IPS-20b (cell line): ENCODE measurements around the gene CARMIL1.

Experiments
- H3K27ac ChIP-seq: one replicate; pipeline ENCODE4 v1.5.1; 2013; ENCODE audit warnings: low read length
- H3K27me3 ChIP-seq: 2 replicates; pipeline ENCODE4 v1.6.1; 2013; ENCODE audit warnings: mild to moderate bottlenecking, low read length, inconsistent platforms; ENCODE audit not compliant: insufficient read depth
- H3K36me3 ChIP-seq: 2 replicates; pipeline ENCODE4 v1.6.1; 2013; ENCODE audit warnings: low read depth, mild to moderate bottlenecking, inconsistent platforms, low read length, moderate library complexity; ENCODE audit not compliant: insufficient read depth
- H3K4me1 ChIP-seq: 2 replicates; pipeline ENCODE4 v1.6.1; 2013; ENCODE audit warnings: mild to moderate bottlenecking, control low read depth, inconsistent platforms, low read length, moderate library complexity; ENCODE audit not compliant: insufficient read depth
- H3K4me3 ChIP-seq: 2 replicates; pipeline ENCODE4 v1.5.1; 2013; ENCODE audit warnings: mild to moderate bottlenecking, low read length, inconsistent platforms
- H3K9ac ChIP-seq: 2 replicates; pipeline ENCODE4 v1.6.1; 2013; ENCODE audit warnings: low read depth, mild to moderate bottlenecking, inconsistent platforms, low read length, moderate library complexity
- H3K9me3 ChIP-seq: 2 replicates; pipeline ENCODE4 v1.6.1; 2013; ENCODE audit warnings: mild to moderate bottlenecking, low read depth, low read length, inconsistent platforms; ENCODE audit not compliant: insufficient read depth

The CARMIL1 gene

GRCh38 chr6:25312034-25312620, 33.0 kb downstream of the CARMIL1 start:
- Histone ChIP-seq H3K9ac (no peak overlapping the region), H3K27me3 (no peaks in the 10 kb centered on the region), H3K4me3 (no peak overlapping the region), H3K4me1 (peaks cover 40% of the 10 kb centered on the region), H3K9me3 (no peaks in the 10 kb centered on the region), H3K36me3 (no peaks in the 10 kb centered on the region), H3K27ac (no peak overlapping the region)

- Histone ChIP-seq H3K4me3 (no peak overlapping the region), H3K9ac (peak overlapping the region; percentile 2; the same call in 1 of the 2 replicates), H3K4me1 (peaks cover 40% of the 10 kb centered on the region), H3K27me3 (no peaks in the 10 kb centered on the region), H3K36me3 (no peaks in the 10 kb centered on the region), H3K27ac (no peak overlapping the region), H3K9me3 (no peaks in the 10 kb centered on the region)
Measured at GRCh38 chr6:25312703-25313102, 33.5 kb downstream of the CARMIL1 start.

GRCh38 chr6:25314509-25315175, 35.5 kb downstream of the CARMIL1 start:
- Histone ChIP-seq H3K27ac (no peak overlapping the region), H3K9ac (no peak overlapping the region), H3K4me1 (peaks cover 48% of the 10 kb centered on the region), H3K9me3 (no peaks in the 10 kb centered on the region), H3K36me3 (no peaks in the 10 kb centered on the region), H3K4me3 (no peak overlapping the region), H3K27me3 (no peaks in the 10 kb centered on the region)

GRCh38 chr6:25315194-25316177, 36.3 kb downstream of the CARMIL1 start:
- no peak overlapping the region for H3K9ac ChIP-seq
- no peak overlapping the region for H3K27ac ChIP-seq
- no peaks in the 10 kb centered on the region for H3K36me3 ChIP-seq
- H3K4me3 ChIP-seq, result no peak overlapping the region
- no peaks in the 10 kb centered on the region for H3K9me3 ChIP-seq
- H3K27me3 ChIP-seq, result no peaks in the 10 kb centered on the region
- H3K4me1 ChIP-seq, result peaks cover 56% of the 10 kb centered on the region

- Histone ChIP-seq H3K4me1 (peaks cover 51% of the 10 kb centered on the region), H3K27ac (no peak overlapping the region), H3K4me3 (no peak overlapping the region), H3K27me3 (no peaks in the 10 kb centered on the region), H3K9me3 (no peaks in the 10 kb centered on the region), H3K9ac (no peak overlapping the region), H3K36me3 (no peaks in the 10 kb centered on the region)
Measured at GRCh38 chr6:25316626-25317025, 37.5 kb downstream of the CARMIL1 start.

- Histone ChIP-seq H3K27me3 (no peaks in the 10 kb centered on the region), H3K27ac (no peak overlapping the region), H3K9ac (no peak overlapping the region), H3K9me3 (no peaks in the 10 kb centered on the region), H3K4me3 (no peak overlapping the region), H3K4me1 (peaks cover 33% of the 10 kb centered on the region), H3K36me3 (no peaks in the 10 kb centered on the region)
Measured at GRCh38 chr6:25318589-25318988, 39.4 kb downstream of the CARMIL1 start.

- Histone ChIP-seq H3K9me3 (no peaks in the 10 kb centered on the region), H3K27ac (no peak overlapping the region), H3K36me3 (no peaks in the 10 kb centered on the region), H3K4me3 (peak overlapping the region; percentile 12; the same call in 1 of the 2 replicates), H3K9ac (no peak overlapping the region), H3K4me1 (peaks cover 23% of the 10 kb centered on the region), H3K27me3 (no peaks in the 10 kb centered on the region)
Measured at GRCh38 chr6:25320459-25320858, 41.3 kb downstream of the CARMIL1 start.

- Histone ChIP-seq H3K27me3 (no peaks in the 10 kb centered on the region), H3K9ac (no peak overlapping the region), H3K27ac (no peak overlapping the region), H3K36me3 (no peaks in the 10 kb centered on the region), H3K4me3 (no peak overlapping the region), H3K9me3 (no peaks in the 10 kb centered on the region), H3K4me1 (peaks cover 17% of the 10 kb centered on the region)
Measured at GRCh38 chr6:25322692-25323091, 43.5 kb downstream of the CARMIL1 start.

GRCh38 chr6:25324066-25324762, 45.0 kb downstream of the CARMIL1 start:
- Histone ChIP-seq H3K9ac (no peak overlapping the region), H3K27me3 (no peaks in the 10 kb centered on the region), H3K4me3 (no peak overlapping the region), H3K9me3 (no peaks in the 10 kb centered on the region), H3K36me3 (no peaks in the 10 kb centered on the region), H3K27ac (no peak overlapping the region), H3K4me1 (peaks cover 11% of the 10 kb centered on the region)

- H3K27me3 ChIP-seq, result no peaks in the 10 kb centered on the region
- no peak overlapping the region for H3K4me3 ChIP-seq
- H3K9ac ChIP-seq, result no peak overlapping the region
- peaks cover 17% of the 10 kb centered on the region for H3K4me1 ChIP-seq
- no peaks in the 10 kb centered on the region for H3K36me3 ChIP-seq
- H3K27ac ChIP-seq, result no peak overlapping the region
- H3K9me3 ChIP-seq, result no peaks in the 10 kb centered on the region
Measured at GRCh38 chr6:25326126-25326525, 47.0 kb downstream of the CARMIL1 start.

- Histone ChIP-seq H3K4me3 (no peak overlapping the region), H3K36me3 (no peaks in the 10 kb centered on the region), H3K27me3 (no peaks in the 10 kb centered on the region), H3K27ac (no peak overlapping the region), H3K4me1 (peaks cover 23% of the 10 kb centered on the region), H3K9me3 (no peaks in the 10 kb centered on the region), H3K9ac (no peak overlapping the region)
Measured at GRCh38 chr6:25326960-25327359, 47.8 kb downstream of the CARMIL1 start.
